ENCODE measurements around the gene ADAT3.

DNA sequence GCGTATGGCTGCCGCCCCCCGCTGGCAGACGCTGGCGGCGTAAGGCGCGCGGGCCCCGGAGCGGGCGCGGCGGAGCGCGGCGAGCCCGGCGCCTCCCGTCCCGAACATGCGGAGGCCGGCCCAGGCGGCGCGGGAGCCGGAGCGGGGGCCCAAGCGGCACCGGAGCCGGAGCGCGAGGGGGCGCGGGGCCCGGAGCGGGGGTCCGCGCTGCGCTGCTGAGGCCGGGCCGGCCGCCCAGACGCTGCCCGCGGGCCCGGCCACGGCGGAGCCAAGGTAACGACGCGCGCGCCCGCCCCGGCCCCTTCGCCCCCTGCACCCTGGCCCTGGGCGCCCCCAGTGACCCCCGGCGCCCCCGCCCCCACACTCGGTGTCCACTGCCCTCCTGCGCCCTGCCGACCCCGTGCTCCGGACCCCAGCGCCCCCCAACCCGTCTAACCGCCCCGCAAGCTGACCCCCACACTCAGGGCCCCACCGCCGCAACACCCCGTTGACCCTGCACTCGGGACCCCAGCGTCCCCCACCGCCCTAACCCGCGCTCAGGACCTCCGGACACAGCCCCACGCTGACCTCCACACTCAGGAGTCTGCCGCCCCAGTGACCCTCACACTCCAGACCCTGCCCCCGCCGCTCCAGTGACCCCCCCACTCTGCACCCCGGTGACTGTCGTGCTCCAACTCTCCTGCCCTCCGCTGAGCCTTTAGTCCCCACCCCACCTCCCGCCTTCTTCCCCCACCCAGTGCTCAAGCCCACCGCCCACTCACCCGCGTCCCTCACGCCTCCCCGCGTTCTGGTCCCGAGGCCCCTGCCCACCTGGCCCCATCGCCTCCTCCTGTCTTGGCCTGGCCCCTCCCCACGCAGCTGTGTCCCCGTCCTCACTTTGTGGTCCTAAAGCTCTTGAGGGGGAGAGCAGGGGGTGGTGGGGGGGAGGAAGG, 36.2 kb downstream of the ADAT3 start, which contains the start of gene CSNK1G2:
- no peak for TF ChIP-seq TAF1 (IDR thresholded peaks at IDR 0.05; ENCODE audit: borderline replicate concordance, low read depth, low read length)
- TF ChIP-seq RFX5 (IDR thresholded peaks at IDR 0.05; ENCODE audit: low read length) = no peak
- TF ChIP-seq, protein P1, sequence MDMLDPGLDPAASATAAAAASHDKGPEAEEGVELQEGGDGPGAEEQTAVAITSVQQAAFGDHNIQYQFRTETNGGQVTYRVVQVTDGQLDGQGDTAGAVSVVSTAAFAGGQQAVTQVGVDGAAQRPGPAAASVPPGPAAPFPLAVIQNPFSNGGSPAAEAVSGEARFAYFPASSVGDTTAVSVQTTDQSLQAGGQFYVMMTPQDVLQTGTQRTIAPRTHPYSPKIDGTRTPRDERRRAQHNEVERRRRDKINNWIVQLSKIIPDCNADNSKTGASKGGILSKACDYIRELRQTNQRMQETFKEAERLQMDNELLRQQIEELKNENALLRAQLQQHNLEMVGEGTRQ (IDR thresholded peaks at IDR 0.05; ENCODE audit: borderline replicate concordance, low read depth, low read length) = no peak
